Measurements from ENCODE around the gene FANCE. TPM values are rescaled to one million over a fixed set of nuclear protein-coding genes. Genes with fewer than 3 reads are reported as not detected.

FANCE gene
- total RNA-seq, 1 donor from 2014 or later, result 9.3 TPM

- no peak for DNase-seq (ENCODE audit: low spot score)
- Histone ChIP-seq H3K4me3 (no peak overlapping the region), H3K27ac (no peak overlapping the region), H3K4me1 (peaks cover 29% of the 10 kb centered on the region), H3K4me2 (no peak overlapping the region), H3K27me3 (peaks cover 10% of the 10 kb centered on the region), H3F3A (ENCODE audit: low read depth) (peaks cover 13% of the 10 kb centered on the region), H3K9ac (no peak overlapping the region), H3K79me2 (ENCODE audit: low read depth) (no peaks in the 10 kb centered on the region), H3K9me3 (ENCODE audit: low read depth) (no peaks in the 10 kb centered on the region), H2AFZ (replicated peaks) (peak overlapping the region; percentile 88), H4K20me1 (ENCODE audit: low read depth) (no peaks in the 10 kb centered on the region), H3K36me3 (no peaks in the 10 kb centered on the region)
- no peak for TF ChIP-seq CTCF (IDR thresholded peaks at IDR 0.05)
- no peak for TF ChIP-seq EZH2 (IDR thresholded peaks at IDR 0.05)
- no peak for TF ChIP-seq EZH2phosphoT487 (IDR thresholded peaks at IDR 0.05)
- Mint-ChIP-seq H3K4me3 (no peak overlapping the region), H3K36me3 (no peaks in the 10 kb centered on the region), H3K9me3 (no peaks in the 10 kb centered on the region), H3K27me3 (ENCODE audit: insufficient read depth, low read depth) (peaks cover 19% of the 10 kb centered on the region), H3K4me1 (peaks cover 35% of the 10 kb centered on the region), H3K27ac (no peak overlapping the region)
Measured at GRCh38 chr6:35505999-35506412, 53.9 kb downstream of the FANCE start.

- Histone ChIP-seq H3K9me3 (ENCODE audit: low read depth) (no peaks in the 10 kb centered on the region), H4K20me1 (ENCODE audit: low read depth) (no peaks in the 10 kb centered on the region), H3K27me3 (peaks cover 10% of the 10 kb centered on the region), H3K79me2 (ENCODE audit: low read depth) (no peaks in the 10 kb centered on the region), H3K36me3 (no peaks in the 10 kb centered on the region), H3K4me2 (no peak overlapping the region), H3K4me1 (peaks cover 29% of the 10 kb centered on the region), H3F3A (ENCODE audit: low read depth) (peaks cover 13% of the 10 kb centered on the region), H2AFZ (replicated peaks) (no peak overlapping the region), H3K27ac (no peak overlapping the region), H3K9ac (no peak overlapping the region), H3K4me3 (no peak overlapping the region)
- Mint-ChIP-seq H3K27ac (no peak overlapping the region), H3K4me1 (peaks cover 35% of the 10 kb centered on the region), H3K4me3 (no peak overlapping the region), H3K9me3 (no peaks in the 10 kb centered on the region), H3K27me3 (ENCODE audit: insufficient read depth, low read depth) (peaks cover 22% of the 10 kb centered on the region), H3K36me3 (no peaks in the 10 kb centered on the region)
- no peak for DNase-seq (ENCODE audit: low spot score)
- no peak for TF ChIP-seq EZH2 (IDR thresholded peaks at IDR 0.05)
- TF ChIP-seq EZH2phosphoT487 (IDR thresholded peaks at IDR 0.05), result no peak
- TF ChIP-seq CTCF (IDR thresholded peaks at IDR 0.05), result no peak
Measured at GRCh38 chr6:35506536-35506935, 54.4 kb downstream of the FANCE start.

- H3K79me2 ChIP-seq (ENCODE audit: low read depth), result no peaks in the 10 kb centered on the region
- peaks cover 10% of the 10 kb centered on the region for H3K27me3 ChIP-seq
- no peak overlapping the region for H3K4me3 Mint-ChIP-seq
- no peak overlapping the region for H2AFZ ChIP-seq (replicated peaks)
- H3K27me3 Mint-ChIP-seq (ENCODE audit: insufficient read depth, low read depth), result peaks cover 22% of the 10 kb centered on the region
- no peak overlapping the region for H3K9ac ChIP-seq
- H3K4me3 ChIP-seq, result no peak overlapping the region
- H3K9me3 ChIP-seq (ENCODE audit: low read depth), result no peaks in the 10 kb centered on the region
- peaks cover 31% of the 10 kb centered on the region for H3K4me1 ChIP-seq
- H3K4me1 Mint-ChIP-seq, result peaks cover 36% of the 10 kb centered on the region
- H3K9me3 Mint-ChIP-seq, result no peaks in the 10 kb centered on the region
- TF ChIP-seq EZH2 (IDR thresholded peaks at IDR 0.05) (no peak), CTCF (IDR thresholded peaks at IDR 0.05) (no peak), EZH2phosphoT487 (IDR thresholded peaks at IDR 0.05) (no peak)
- H3F3A ChIP-seq (ENCODE audit: low read depth), result peaks cover 13% of the 10 kb centered on the region
- no peak for DNase-seq (ENCODE audit: low spot score)
- no peaks in the 10 kb centered on the region for H4K20me1 ChIP-seq (ENCODE audit: low read depth)
- no peaks in the 10 kb centered on the region for H3K36me3 Mint-ChIP-seq
- no peak overlapping the region for H3K27ac Mint-ChIP-seq
- no peaks in the 10 kb centered on the region for H3K36me3 ChIP-seq
- H3K27ac ChIP-seq, result no peak overlapping the region
- H3K4me2 ChIP-seq, result no peak overlapping the region
Measured at GRCh38 chr6:35507221-35507620, 55.1 kb downstream of the FANCE start.

All from neural progenitor cell (in vitro differentiated cells).